Subcutaneous adipose tissue (tissue), 4 donors: ENCODE data around the gene TRIL. TPM values are rescaled to one million over a fixed set of nuclear protein-coding genes. Genes with fewer than 3 reads are reported as not detected.

ENCODE experiments used
- total RNA-seq, 4 donors: library from RNA; depleted of rRNA; stranded (reverse); fragments of >200 nt; gene quantifications; one replicate each; pipeline ENCODE4 v1.1.0, GENCODE V29; 2016
- TF ChIP-seq, protein P1 (sequence below): fragments of 450-650 bp; IDR thresholded peaks from one replicate; pipeline ENCODE4 v1.5.1; 2016; ENCODE audit warnings: low read depth, mild to moderate bottlenecking, control low read depth, antibody characterized with exemption, moderate library complexity

Gene TRIL
- total RNA-seq, 4 donors from 2014 or later = 0.65 to 2.8 (median 0.89) TPM

DNA sequence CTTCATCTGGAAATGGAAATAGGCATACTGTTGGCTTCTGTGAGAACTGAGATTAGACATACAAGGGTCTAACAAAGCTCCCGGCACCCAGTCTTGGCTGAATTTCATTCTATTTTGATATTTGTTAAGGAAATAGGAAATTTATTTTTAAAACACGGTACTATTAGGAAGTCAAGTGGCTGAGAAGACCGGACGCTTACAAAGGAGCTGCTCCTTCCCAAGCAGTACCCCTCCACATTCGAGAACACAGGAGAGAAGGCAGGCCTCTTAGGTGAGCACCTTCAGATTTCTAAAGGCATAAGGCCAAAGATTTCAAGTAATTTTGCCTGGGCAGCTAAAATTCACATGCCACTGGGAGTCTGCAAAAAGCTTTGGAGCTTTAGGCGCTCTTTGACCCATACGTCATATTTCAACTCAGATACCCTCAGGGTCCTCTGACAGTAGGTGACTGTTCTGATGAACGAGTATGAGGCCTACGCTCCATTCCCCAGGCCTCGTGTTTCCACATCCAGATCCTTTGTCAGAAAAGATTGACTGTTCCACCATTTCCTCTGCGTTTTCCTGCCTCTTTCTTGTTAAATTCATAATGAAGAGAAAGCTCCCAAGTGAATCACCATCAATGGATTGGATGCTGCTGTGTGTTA, 17.3 kb downstream of the TRIL start:
- TF ChIP-seq, protein P1, sequence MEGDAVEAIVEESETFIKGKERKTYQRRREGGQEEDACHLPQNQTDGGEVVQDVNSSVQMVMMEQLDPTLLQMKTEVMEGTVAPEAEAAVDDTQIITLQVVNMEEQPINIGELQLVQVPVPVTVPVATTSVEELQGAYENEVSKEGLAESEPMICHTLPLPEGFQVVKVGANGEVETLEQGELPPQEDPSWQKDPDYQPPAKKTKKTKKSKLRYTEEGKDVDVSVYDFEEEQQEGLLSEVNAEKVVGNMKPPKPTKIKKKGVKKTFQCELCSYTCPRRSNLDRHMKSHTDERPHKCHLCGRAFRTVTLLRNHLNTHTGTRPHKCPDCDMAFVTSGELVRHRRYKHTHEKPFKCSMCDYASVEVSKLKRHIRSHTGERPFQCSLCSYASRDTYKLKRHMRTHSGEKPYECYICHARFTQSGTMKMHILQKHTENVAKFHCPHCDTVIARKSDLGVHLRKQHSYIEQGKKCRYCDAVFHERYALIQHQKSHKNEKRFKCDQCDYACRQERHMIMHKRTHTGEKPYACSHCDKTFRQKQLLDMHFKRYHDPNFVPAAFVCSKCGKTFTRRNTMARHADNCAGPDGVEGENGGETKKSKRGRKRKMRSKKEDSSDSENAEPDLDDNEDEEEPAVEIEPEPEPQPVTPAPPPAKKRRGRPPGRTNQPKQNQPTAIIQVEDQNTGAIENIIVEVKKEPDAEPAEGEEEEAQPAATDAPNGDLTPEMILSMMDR = no peak

DNA sequence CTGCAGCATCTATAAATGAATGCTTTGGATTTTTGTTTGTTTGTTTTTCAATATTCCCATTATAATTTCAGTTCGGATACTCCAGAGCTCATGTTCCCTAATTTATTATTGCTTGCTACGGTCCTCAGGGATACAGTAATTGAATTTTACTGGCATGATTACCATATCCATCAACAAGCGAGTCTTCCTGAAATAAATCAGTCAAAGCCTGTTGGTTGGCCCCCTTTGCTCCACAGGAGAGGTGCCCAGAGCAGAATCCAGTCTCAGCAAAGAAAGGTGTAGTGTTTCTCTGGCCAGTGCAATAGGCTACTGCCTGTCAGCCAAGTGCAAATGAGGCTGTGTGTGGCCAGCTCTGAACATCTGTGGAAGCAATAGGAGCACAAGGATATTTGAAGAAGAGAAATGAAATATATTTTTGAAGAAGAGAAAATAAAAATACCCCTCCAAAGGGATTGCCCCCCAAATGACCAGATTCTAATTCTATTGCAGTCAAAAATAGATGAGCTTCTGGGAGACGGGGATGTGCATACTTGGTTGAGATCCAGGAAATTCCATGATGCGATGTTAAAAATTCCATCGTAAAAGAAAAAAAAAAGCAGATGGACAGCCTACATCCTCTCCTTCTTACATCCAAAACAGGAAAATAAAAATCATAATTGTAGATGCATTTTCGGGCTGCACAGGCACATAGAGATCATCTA, 18.1 kb downstream of the TRIL start:
- TF ChIP-seq, protein P1 = no peak

DNA sequence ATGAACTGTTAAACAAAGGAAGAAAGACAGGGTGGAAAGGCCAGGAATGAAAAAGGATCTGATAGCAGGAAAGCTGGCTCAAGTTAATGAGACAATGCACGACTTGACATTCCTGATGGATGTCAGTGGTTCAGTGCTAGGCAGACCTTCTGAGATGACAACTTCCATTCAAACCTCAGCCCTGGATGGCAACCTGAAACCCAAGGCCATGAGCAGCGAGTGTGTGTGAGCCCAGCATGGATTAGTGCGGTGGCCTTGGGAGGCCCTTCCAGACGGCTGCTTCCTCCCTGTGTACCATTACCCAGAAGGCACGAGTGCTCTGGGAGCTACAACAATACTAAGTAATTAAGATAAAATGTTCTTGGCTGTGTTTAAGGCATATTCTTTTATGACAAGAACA, 18.8 kb downstream of the TRIL start:
- TF ChIP-seq, protein P1 = no peak

DNA sequence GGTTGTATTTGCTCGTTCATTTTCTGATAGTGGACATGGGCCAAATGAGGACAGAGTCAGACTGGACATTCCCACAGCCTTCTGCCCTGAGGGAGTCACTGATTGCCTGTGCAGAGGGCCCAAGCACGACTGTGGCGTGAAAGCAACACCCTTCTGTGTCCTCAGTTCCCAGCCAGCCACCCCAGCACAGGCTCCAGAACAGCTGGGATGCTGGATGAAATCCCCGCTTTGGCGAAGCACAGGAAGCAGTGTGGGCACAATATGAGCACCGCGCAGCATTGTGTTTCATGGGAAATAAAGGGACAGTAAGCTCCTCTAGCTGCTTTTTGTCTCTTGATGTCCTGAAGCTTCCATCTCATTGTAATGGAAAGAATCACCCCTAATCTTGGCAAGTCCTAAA, 20.5 kb downstream of the TRIL start:
- TF ChIP-seq, protein P1 = no peak

DNA sequence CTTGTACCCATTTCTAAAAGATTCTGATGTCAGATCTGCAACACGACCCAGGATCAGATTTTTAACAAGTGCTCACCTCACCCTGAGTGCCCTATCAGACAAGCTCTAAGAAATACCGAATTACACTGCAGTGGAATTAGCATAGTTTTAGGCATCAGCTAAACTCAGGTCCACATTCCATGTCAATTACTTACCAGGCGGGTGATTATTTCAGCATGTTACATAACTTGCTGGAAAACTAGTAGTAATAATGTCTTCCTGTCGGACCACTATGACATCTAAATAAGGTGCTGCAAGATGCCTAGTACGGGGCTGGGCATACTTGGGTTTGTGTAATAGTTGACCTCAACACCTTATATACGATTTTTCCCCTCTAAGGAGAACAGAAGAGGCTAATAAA, 21.0 kb downstream of the TRIL start:
- TF ChIP-seq, protein P1 = no peak

DNA sequence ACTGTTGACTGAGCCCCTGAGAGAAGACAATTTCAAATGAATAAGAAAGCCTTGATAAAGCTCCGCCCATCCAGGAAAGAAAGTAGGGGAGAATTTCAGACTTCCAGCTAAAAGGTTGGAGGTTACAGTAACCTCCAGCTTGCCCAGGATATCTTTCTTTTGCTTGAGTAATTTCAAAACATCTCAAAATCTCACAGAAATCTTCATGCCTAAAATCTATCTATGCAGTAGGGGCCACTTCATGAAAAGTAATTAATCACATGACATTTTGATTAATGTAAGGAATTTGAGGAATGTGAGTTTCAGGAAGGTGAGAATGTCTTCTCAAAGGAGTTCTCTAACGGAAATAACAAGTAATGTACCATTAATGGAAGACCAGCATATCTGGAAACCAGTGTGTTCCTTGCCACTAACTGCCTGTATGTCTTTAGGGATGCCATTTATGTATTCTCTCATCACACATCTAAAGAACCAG, 24.2 kb downstream of the TRIL start:
- TF ChIP-seq, protein P1 = no peak

DNA sequence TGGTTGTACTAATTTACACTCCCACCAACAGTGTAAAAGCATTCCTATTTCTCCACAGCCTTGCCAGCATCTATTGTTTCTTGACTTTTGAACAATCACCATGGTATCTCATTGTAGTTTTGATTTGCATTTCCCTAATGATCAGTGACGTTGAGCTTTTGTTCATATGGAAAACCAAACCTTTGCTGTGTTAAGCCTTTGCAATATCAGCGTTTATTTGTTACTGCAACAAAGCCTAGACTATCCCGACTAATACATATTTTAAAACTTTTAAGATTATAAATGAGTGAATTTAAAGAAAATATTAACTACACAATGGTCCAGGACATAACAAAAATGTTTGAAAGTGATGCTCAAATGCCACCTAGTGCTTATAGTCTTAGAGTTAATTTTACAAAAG, 26.6 kb downstream of the TRIL start:
- TF ChIP-seq, protein P1 = no peak
